Erythroblast (primary cell): ENCODE measurements around the gene PPP4R1.

Experiments used
- GATA1 ChIP-seq: IDR thresholded peaks from 2 replicates; pipeline ENCODE4 v1.6.1; 2011; ENCODE audit warnings: low read depth, mild to moderate bottlenecking, control low read depth, low read length, moderate library complexity
- POLR2A ChIP-seq: IDR thresholded peaks from 2 replicates; pipeline ENCODE4 v1.6.1; 2011; ENCODE audit warnings: mild to moderate bottlenecking, low read length

DNA sequence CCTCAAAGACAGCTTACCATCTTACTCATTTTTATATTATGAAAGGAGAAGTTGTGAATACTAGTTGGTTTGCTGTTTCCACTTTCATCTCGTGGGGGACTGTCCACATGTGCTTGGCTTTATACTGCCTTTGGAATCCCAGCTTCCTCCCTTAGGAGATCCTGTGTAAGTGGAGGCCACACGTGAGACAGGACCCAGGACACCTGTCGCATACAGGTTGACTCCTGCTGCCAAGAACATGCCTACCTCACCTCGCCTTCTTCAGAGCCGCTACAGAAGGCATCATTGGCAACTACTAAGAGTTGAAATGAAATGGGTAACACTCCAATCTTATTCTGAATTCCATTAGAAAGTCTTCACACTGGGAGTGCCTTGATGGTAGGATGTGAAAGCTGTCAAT is 69.3 kb downstream of the PPP4R1 start:
- TF ChIP-seq POLR2A, result no peak
- TF ChIP-seq GATA1, result no peak
